GM19324 (cell line): ENCODE data around the gene TGIF1.

Experiments used
- ATAC-seq: cut with Tn5 transposase; IDR thresholded peaks from one replicate; pipeline ENCODE4 v1.9.1; 2021; ENCODE audit warnings: mild to moderate bottlenecking, moderate library complexity; ENCODE audit not compliant: unreplicated experiment, low FRiP score

TGIF1 gene

GRCh38 chr18:3427944-3428343, 22.0 kb upstream of the TGIF1 start:
- ATAC-seq: no peak

- no peak for ATAC-seq
Measured at GRCh38 chr18:3429121-3429520, 20.9 kb upstream of the TGIF1 start.

GRCh38 chr18:3434685-3435084, 15.3 kb upstream of the TGIF1 start:
- ATAC-seq: no peak

GRCh38 chr18:3440341-3440740, 9.6 kb upstream of the TGIF1 start:
- no peak for ATAC-seq

- no peak for ATAC-seq
Measured at GRCh38 chr18:3441290-3441689, 8.7 kb upstream of the TGIF1 start.

DNA sequence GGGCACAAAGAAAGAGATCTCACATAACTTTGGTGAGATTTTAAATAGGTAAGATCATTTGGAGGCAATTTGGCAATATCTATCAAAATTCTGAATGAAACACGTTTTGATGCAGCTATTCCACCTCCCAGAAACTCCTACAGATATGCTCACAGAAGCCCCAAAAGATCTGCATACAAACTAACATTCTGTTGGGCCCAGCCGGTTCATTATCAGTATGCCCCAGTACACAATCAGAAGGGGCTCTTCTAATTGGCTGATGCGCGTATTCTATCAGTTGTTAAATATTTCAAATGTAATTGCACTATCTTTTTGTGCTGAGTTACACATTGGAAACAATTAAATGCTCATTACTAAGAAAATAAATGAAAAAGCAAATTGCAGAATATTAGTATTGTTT, 7.1 kb upstream of the TGIF1 start:
- ATAC-seq: no peak

- ATAC-seq: no peak
Measured at GRCh38 chr18:3444296-3444695, 5.7 kb upstream of the TGIF1 start.

DNA sequence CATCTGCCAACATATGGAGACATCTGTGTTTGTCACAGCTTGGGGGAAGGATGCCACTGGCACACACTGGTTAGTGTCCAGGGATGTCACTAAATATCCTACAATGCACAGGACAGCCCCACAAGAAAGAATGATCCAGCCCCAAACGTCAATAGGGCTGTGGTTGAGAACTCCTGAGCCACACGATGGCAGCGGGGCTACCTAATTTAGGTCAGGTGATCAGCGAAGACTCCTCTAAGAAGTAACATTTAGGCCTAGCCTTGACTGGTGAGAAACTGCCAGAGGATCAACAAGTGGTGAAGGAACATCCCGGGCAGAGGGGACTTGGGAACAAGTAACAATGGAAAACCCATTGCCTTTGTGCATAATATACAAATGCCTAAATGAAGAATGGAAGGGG, 5.0 kb upstream of the TGIF1 start:
- ATAC-seq: no peak

DNA sequence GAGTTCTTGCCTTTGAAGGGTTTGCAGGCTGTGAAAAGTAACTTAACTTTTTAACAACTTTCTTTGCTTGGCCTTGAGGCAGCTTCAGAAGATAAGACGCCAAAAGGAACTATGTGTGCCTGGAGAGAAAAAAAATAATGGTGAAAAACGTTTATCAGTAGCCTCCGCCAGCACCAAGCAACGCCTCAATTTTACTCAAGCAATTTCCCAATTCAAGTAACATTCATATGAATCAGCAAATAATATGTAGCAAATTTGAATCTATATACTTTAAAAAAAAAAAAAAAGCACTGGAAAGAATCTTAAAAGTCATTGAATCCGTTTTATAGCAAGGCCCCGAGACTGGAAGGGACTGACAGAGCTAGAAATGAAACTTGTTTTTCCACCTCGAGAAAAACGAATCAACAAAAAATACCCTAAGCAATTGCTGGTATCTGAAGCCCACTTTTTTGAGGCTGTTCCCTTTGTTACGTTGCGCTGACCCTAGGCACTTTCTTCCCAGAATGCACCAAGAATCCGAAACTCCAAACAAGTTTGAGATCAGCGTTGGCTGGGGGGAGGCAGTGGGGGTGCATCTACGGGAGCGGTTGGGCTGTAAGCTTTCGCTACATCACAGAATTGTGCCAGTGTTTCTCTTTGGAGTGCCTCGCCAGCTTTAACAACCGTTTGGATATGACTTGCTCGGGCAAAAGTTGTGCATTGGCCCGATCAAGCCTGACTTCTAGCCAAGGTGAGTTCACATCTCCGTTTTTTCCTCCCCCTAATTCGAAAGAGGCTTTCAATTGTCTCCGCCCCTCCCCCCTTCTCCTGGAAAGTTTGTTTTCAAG, 2.7 kb upstream of the TGIF1 start:
- ATAC-seq: no peak

GRCh38 chr18:3447895-3448837, 1.8 kb upstream of the TGIF1 start:
- ATAC-seq: peak; percentile 57

DNA sequence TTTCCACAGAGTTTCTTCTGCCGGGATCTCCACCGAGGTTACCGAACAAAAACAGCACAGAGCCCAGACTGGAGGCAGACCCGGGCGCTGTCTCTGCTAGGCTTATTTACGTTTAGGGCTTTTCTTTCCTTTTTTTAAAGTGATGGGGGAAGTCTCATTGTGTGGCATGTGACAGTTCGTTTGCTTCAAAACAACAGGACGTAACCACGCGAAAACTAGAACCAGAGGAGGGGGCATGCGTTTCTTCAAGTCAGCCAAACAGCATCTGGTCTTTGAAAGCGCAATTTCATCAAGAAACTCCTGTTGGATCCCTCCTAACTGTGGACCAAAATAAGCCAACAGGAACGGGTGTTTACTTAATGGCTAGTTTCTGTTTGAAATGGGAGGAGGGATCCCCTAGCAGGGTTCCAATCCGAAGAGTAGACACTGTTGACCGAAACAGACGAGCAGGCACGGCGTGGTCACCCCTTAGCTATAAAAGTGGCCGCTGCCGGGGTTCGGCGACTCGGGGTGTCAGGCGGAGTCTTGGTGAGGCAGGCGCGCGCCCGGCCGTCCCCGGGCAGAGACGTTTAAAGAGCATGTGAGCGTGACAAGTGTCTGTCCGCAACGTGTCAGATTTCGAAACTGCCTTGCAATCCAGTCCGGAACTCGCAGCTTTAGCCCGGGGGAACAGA, 997 bp upstream of the TGIF1 start:
- peak; percentile 64 for ATAC-seq

DNA sequence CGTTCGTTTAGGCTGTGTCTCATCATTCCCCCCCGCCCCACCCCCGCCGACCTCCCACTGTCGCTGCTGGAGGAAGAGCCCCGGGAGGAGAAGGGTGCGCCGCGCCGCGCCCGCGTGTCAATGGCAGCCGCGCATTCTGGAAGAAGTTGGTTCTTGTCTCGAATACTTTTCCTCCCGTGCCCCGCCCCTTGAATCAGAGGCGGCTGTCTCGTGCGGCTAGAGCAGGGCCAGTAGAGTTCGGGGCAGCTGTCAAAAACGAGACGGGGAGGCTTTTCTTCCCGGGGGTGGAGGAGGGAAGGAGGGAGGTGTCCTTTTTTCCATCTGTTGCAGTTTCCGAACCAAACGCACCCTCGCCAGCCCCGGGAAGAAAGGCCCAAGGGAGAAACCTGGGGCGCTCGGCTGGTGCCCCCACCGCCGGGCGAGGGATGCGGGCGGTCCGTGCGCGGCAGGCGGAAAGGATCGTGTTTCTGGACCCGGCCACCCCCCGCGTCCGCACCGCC, 410 bp upstream of the TGIF1 start:
- ATAC-seq: no peak

DNA sequence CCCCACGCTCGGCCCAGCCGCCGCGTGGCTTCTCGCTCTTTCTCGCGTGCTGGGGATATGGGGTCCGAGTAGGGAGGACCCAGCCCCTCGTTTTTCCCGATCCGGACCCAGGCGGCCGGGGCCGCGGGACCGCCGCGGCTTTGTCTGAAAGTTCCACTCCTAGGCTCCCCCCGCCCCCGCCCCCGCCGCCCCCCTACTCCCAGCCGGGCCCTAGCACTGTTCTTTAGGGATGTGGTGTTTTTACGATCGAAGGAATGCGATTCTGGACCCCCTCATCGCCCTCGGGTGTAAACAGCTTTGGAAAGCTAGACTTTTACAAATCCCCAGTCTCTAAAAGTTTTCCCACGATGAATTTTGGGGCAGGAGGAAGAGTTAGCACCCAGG, 819 bp downstream of the TGIF1 start:
- ATAC-seq: no peak

DNA sequence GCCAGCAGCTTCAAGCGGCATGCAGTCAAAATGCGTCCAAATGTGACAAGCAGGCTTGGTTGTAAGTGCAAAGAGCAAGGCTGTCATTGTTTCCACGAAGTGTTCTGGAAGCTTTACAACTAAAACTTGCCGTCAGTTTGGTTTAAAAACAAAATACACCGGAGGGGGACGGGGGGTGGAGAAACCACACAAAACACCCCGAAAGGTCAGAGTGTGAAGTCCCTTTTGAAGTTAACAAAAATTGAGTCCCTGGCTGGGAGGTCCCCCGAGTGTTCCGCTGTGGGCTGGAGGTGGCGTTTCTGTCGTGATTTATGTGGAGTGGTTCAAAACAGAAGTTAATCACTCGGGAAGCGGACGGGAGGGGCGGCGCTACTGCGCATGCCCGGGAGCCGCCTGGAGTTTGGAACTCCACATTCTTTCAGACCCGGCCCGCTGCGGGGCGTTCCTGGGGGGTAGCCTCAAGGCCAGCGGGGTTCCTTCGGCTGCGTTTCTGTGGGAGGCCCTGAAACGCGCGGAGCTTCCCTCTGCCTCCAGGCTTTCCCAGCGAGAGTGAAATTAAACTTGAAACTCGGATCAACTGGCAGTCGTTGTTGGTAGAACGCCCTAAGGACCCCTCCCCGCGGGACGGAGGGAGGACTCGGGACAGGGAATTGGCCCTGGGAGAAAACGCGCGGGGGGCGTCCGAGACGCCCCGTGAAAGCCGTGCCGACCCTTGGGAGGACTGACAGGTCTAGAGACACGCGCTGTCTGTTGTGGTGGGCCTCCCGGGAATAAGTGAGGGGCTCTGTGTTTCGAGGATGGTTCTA, 1.4 kb downstream of the TGIF1 start:
- no peak for ATAC-seq

GRCh38 chr18:3451989-3452749, 2.2 kb downstream of the TGIF1 start:
- ATAC-seq: no peak

DNA sequence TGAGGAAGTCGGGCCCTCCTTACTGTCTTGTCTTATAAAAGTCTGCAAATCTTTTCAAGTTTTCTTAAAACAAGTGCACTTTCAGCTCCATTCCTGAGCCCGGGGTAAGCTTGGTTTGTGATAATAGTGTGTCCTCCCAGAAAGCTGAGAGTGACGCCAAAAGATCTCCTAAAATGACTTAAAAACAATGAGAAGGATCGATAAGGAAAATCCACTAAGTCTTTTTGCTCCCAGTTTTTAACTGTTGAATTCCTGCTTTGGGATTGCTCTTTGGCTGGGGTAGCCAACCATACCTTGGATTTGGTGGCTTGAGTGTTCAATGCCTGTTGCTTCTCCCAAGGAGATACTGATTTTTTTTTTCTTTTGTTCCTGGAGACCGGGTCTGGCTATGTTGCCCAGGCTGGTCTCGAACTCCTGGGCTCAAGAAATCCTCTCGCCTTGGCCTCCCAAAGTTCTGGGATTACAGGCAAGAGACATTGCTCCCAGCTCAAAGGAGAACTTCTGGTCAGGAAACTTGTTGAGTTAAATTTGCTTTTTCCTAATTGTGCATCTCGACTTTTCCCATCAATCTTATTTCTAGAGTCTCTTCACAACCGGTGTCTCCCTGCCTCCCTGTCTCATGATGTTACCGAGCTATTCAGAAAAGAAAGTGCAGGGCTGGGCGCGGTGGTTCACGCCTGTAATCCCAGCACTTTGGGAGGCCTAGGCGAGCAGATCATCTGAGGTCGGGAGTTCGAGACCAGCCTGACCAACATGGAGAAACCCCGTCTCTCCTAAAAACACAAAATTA, 3.0 kb downstream of the TGIF1 start:
- ATAC-seq: no peak

DNA sequence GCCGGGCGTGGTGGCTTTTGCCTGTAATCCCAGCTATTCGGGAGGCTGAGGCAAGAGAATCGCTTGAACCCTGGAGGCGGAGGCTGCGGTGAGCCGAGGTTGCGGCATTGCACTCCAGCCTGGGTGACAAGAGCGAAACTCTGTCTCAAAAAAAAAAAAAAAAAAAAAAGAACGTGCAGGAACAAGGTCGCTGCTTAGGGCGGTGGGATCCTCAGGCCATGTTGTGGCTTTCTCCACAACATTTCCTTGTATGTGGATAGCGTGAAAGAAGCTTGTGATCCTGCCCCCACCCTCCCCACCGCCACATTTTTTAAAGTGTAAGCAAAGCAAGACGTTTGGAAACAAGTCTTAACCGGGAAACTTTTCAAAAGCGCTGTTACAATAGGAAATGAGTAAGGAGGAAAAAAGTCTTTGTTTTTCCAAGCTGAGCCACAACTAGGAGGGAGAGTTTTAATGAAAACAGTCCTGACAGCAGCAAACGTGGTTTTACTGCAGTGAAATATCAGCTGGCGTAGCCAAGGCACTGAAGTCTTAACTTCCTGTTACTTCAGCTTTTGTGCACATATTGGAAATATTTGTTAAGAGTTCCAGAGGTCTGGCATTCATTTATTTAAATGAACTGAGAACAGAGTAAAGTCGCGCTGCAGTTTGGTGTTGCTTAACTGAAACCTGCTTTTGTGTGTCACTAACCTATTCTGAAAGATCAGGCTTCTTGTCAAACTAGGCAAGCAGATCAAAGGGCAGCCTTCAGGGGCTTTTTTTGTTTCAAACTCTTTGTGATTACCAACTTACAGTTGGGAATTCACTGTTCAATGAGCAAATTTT, 3.8 kb downstream of the TGIF1 start:
- no peak for ATAC-seq
